Measurements from ENCODE around the gene TXNRD3. TPM values are rescaled to one million over a fixed set of nuclear protein-coding genes. Genes with fewer than 3 reads are reported as not detected.
A peak's percentile ranks its signal among the peaks of the same experiment; 100 is the strongest.

The TXNRD3 gene
- 0.78 and 1.4 TPM in 2 replicates for total RNA-seq

DNA sequence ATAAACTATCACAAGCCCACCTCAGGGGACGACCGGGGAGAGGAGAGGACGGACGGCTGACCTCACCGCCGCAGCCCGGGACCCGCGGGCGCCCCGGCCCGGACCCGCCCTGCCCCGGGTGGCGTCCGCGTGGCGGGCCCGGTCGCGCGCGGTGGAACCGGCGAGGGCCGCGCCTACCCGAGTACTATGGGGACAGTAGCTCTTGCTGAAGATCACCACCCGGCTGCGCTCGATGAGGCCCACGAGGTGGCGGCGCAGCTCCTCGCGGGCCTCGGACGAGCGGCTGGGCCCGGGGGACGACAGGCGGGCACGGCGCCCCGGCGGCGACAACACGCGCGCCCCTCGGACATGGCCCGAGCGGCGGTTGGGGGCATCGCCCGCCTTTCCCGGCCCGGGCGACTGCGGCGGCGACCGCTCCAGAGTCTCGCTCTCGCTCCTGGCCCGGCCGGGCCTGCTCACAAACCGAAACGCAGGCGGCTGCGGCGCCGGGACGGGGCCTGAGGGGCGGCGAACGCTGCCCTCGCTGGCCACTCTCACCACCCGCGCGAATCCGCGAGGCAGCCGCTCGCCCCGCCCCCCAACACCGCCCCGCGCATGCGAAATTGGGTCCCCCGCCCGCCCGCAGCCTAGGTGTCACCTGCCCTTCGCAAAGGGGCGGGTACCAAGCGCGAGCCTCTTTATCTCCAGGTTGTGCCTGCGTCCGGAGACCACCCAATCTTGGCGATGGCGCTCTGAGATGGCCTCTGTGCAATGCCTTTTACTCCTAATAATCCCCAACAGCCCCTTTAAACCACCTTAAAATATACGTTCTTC lies at the start of gene TXNRD3:
Gene TXNRD3 (minus strand): TSS at position 554 of the 813 bp plus-strand sequence.
- Mint-ChIP-seq H3K36me3 (ENCODE audit: low read depth) (no peaks in the 10 kb centered on the region), H3K4me3 (peak within 1 kb of the TSS; percentile 75), H3K27me3 (ENCODE audit: insufficient read depth) (peaks cover 24% of the 10 kb centered on the region), H3K27ac (no peak within 1 kb of the TSS), H3K4me1 (ENCODE audit: low read depth) (no peaks in the 10 kb centered on the region), H3K9me3 (no peaks in the 10 kb centered on the region)
- DNase-seq (ENCODE audit: low spot score) = peak; percentile 48
- intact Hi-C loops (cut with micrococcal nuclease) = loop anchor here (2.0 kb wide), 2 partner anchors 50 to 130 kb away; partner anchors contain the start of genes CHCHD6 and CHST13

DNA sequence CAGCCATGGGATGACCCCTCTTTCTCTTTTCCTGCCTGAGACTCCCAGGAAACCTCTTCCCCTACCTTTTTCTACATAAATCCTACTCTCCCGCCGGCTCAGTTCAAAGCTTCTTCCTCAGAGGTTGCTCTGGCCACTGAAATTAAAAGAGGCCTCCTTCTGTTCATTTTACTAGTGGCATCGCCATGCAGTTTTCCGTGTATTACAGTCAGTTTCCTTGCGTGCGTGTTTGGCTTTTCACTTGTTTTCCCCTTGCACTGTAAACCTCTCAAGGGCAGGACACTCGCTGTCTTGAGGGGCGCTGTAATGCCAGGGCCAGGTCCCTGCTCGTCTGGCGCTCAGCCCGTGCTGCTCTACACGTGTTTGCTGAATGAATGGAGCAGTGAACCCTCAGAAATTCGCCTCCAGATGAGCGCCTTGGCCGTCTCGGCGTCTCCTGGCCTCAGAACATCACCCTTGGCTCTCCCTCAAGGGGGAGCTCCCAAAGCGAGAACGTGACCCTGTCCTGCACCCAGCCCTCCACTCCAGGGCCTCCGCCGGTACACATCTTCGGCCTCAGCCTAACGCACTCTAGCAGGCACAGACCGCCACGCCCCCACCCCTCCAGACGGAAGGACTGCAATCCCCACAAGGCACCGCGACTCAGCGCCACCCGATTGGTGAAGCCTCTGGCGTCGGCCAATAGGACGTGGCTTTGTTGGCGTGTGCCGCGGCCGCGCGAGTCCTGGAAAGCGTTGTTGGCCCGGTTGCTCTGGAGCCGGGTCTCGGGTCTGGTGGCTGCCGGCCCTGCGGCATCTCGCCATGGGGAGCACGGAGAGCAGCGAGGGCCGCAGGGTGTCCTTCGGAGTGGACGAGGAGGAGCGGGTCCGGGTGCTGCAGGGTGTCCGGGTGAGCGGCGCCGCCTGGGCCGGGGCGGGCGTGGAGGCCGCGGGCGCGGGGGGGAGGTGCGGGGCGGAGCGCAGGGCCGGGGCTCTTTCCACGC lies 48.9 kb upstream of the TXNRD3 start, which contains the start of gene CHCHD6:
Gene CHCHD6 (plus strand): TSS at position 729 of the 982 bp plus-strand sequence. CDS start 73 bp downstream, at position 802.
- H3K27ac Mint-ChIP-seq = peak within 1 kb of the TSS; percentile 85
- H3K9me3 Mint-ChIP-seq = no peaks in the 10 kb centered on the region
- DNase-seq (ENCODE audit: low spot score) = peak; percentile 92
- peaks cover 2% of the 10 kb centered on the region for H3K36me3 Mint-ChIP-seq (ENCODE audit: low read depth)
- H3K27me3 Mint-ChIP-seq (ENCODE audit: insufficient read depth) = peaks cover 40% of the 10 kb centered on the region
- H3K4me3 Mint-ChIP-seq = peak within 1 kb of the TSS; percentile 96
- intact Hi-C loops (cut with micrococcal nuclease) = loop anchor here (1.0 to 10.0 kb wide), 12 partner anchors 49 to 1349 kb away; partner anchors contain the start of genes KLF15, MCM2, OSBPL11 and SEC61A1
- H3K4me1 Mint-ChIP-seq (ENCODE audit: low read depth) = peaks cover 24% of the 10 kb centered on the region

DNA sequence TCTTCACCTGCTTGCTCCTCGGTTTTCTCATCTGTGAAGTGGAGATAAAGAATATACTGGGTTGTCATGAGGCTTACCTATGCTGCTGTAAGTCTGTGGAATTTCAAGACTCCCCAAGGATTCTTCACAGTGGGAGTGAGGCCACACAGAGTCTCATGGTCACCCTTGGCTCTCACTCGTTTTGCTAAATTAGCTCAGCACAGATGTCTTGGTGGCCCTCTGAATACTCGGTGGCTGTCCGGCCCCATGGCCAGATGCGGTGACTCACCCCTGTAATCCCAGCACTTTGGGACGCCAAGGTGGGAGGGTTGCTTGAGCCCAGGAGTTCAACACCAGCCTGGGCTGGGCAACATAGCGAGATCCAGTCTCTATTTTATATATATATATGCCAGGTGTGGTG lies 44.1 kb upstream of the TXNRD3 start:
- H3K36me3 Mint-ChIP-seq (ENCODE audit: low read depth) = no peaks in the 10 kb centered on the region
- peaks cover 9% of the 10 kb centered on the region for H3K4me1 Mint-ChIP-seq (ENCODE audit: low read depth)
- peaks cover 27% of the 10 kb centered on the region for H3K27me3 Mint-ChIP-seq (ENCODE audit: insufficient read depth)
- H3K9me3 Mint-ChIP-seq = no peaks in the 10 kb centered on the region
- H3K4me3 Mint-ChIP-seq = no peak overlapping the region
- H3K27ac Mint-ChIP-seq = no peak overlapping the region
- intact Hi-C loops (cut with micrococcal nuclease) = no loop called here
- no peak for DNase-seq (ENCODE audit: low spot score)

DNA sequence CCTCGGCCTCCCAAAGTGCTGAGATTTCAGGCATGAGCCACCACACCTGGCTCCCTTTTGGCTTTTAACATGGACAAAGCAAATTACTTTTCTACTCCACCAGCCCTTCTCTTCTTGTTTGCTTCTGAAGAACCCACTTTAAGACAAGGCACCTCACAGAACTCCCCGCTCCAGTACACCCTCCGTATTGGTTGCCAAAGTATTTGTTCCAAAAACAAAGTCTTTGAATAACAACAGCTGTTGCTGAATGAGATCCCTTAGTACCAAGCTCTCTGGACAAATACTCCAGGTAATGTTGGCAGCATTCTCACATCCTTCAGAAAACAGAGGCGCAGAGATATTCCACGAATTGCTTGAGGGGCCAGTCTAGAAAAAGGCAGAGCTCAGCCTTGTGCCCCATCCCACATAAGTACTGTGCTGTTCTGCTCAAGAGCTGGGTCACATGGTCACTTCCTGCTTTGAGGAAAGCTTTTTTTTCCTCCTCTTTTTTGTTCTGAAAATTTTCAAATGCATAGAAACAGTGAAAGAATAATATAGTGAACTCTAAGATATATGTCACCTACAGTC lies 41.9 kb upstream of the TXNRD3 start:
- H3K27me3 Mint-ChIP-seq (ENCODE audit: insufficient read depth) = peaks cover 21% of the 10 kb centered on the region
- no peaks in the 10 kb centered on the region for H3K4me1 Mint-ChIP-seq (ENCODE audit: low read depth)

DNA sequence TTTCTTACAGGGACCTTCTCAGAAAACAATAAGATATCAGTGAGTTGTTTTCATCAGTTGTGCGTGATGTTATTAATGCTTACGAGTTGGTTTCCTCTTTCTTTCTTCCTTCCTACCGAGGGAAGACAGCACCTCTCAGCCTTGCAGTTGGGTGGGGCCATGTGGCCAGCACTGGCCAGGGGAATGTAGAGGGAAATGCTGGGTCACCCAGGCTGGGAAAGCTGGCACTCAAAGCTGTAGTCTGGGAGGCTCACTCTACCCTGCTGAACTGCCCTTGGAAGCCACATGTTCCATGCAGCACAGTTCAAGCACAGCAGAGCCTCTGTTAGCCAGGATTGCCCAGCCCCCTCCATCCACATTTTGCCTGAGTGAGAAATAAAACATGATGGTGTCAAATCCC lies 39.0 kb upstream of the TXNRD3 start:
- H3K4me3 Mint-ChIP-seq = no peak overlapping the region
- H3K27me3 Mint-ChIP-seq (ENCODE audit: insufficient read depth) = peaks cover 16% of the 10 kb centered on the region
- intact Hi-C loops (cut with micrococcal nuclease) = no loop called here
- H3K9me3 Mint-ChIP-seq = no peaks in the 10 kb centered on the region
- DNase-seq (ENCODE audit: low spot score) = no peak
- H3K4me1 Mint-ChIP-seq (ENCODE audit: low read depth) = no peaks in the 10 kb centered on the region
- H3K27ac Mint-ChIP-seq = no peak overlapping the region
- H3K36me3 Mint-ChIP-seq (ENCODE audit: low read depth) = no peaks in the 10 kb centered on the region

More for the DNA sequence above, 41.9 kb upstream of the TXNRD3 start:
- H3K4me3 Mint-ChIP-seq = no peak overlapping the region
- H3K36me3 Mint-ChIP-seq (ENCODE audit: low read depth) = no peaks in the 10 kb centered on the region
- H3K9me3 Mint-ChIP-seq = no peaks in the 10 kb centered on the region
- no peak overlapping the region for H3K27ac Mint-ChIP-seq
- no peak for DNase-seq (ENCODE audit: low spot score)
- intact Hi-C loops (cut with micrococcal nuclease) = no loop called here

DNA sequence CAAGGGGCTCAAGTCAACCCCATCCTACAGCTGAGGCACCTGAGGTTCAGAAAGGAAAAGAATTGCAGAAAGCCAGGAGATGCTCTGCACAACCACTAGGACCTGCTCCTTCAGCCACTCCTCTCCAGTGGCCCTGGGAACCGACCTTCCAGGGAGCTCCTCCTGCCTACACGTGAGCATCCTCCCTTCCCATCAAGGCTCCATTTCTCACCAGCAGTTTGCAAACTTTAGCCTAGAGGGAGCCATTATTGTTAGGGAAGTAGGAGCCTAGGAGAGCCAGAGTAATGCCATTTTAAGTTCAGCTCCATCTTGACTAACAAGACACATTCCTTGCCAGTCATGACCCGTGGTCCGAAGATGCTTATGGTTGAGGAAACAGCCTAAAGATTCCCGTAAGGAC lies 37.9 kb upstream of the TXNRD3 start:
- DNase-seq (ENCODE audit: low spot score) = no peak
- H3K4me3 Mint-ChIP-seq = no peak overlapping the region
- no peaks in the 10 kb centered on the region for H3K36me3 Mint-ChIP-seq (ENCODE audit: low read depth)
- no peak overlapping the region for H3K27ac Mint-ChIP-seq
- intact Hi-C loops (cut with micrococcal nuclease) = no loop called here
- H3K4me1 Mint-ChIP-seq (ENCODE audit: low read depth) = no peaks in the 10 kb centered on the region
- H3K9me3 Mint-ChIP-seq = no peaks in the 10 kb centered on the region
- peaks cover 17% of the 10 kb centered on the region for H3K27me3 Mint-ChIP-seq (ENCODE audit: insufficient read depth)

DNA sequence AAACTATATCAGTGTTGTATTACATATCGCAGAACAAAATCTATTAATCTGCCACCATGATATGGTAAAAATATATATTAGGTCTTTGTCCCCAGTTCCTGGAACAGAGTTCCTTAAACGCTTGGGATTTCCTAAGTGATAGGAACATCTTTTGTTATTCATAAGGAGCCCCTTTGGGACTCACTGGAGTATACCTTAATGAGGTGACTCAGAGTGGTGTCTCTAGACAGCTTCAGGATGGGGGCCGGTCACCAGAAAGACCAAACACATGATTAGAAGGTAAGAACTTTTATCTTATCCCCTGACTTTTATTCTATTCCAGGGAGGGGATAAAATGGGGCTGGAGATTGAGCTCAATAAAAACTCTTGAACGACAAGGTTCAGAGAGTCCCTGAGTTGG lies 36.8 kb upstream of the TXNRD3 start:
- Mint-ChIP-seq H3K4me3 (no peak overlapping the region), H3K36me3 (ENCODE audit: low read depth) (no peaks in the 10 kb centered on the region), H3K4me1 (ENCODE audit: low read depth) (no peaks in the 10 kb centered on the region), H3K27me3 (ENCODE audit: insufficient read depth) (peaks cover 17% of the 10 kb centered on the region), H3K27ac (no peak overlapping the region), H3K9me3 (no peaks in the 10 kb centered on the region)
- intact Hi-C loops (cut with micrococcal nuclease) = no loop called here
- no peak for DNase-seq (ENCODE audit: low spot score)

DNA sequence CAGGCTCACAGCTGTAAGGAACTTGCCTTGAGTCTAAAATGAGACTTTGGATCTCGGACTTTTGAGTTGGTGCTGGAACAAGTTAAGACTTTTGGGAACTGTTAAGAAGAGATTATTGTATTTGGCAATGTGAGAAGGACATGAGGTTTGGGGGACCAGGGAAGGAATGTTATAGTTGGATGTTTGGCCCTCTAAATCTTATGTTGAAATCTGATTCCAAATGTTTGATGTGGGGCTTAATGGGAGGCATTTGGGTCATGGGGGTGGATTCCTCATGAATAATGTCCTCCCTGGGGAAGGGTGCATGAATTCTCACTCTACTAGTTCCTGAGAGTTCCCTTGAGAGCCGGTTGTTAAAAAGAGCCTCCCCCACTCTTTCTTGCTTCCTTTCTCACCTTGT lies 30.6 kb upstream of the TXNRD3 start:
- Mint-ChIP-seq H3K27me3 (ENCODE audit: insufficient read depth) (peaks cover 12% of the 10 kb centered on the region), H3K36me3 (ENCODE audit: low read depth) (no peaks in the 10 kb centered on the region), H3K4me1 (ENCODE audit: low read depth) (no peaks in the 10 kb centered on the region), H3K9me3 (no peaks in the 10 kb centered on the region), H3K4me3 (no peak overlapping the region), H3K27ac (no peak overlapping the region)
- no peak for DNase-seq (ENCODE audit: low spot score)
- intact Hi-C loops (cut with micrococcal nuclease) = no loop called here

DNA sequence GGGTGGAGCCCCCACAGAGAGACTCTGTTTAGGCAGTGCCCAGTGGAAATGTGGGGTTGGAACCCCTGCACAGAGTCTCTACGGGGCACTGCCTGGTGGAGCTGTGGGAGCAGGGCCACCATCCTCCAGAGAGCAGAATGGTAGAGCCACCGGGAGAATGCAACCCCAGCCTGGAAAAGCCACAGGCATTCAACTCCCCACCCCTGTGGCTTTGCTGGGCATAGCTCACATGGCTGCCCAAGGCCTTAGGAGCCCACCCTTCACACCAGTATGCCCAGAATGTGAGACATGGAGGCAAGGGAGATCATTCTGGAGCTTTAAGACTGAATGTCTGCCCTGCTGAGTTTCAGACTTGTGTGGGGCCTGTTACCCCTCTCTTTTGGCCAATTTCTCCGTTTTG lies 30.1 kb upstream of the TXNRD3 start:
- Mint-ChIP-seq H3K27me3 (ENCODE audit: insufficient read depth) (peaks cover 8% of the 10 kb centered on the region), H3K27ac (no peak overlapping the region), H3K4me3 (no peak overlapping the region), H3K9me3 (no peaks in the 10 kb centered on the region), H3K36me3 (ENCODE audit: low read depth) (no peaks in the 10 kb centered on the region), H3K4me1 (ENCODE audit: low read depth) (no peaks in the 10 kb centered on the region)
- DNase-seq (ENCODE audit: low spot score) = no peak
- intact Hi-C loops (cut with micrococcal nuclease) = no loop called here

DNA sequence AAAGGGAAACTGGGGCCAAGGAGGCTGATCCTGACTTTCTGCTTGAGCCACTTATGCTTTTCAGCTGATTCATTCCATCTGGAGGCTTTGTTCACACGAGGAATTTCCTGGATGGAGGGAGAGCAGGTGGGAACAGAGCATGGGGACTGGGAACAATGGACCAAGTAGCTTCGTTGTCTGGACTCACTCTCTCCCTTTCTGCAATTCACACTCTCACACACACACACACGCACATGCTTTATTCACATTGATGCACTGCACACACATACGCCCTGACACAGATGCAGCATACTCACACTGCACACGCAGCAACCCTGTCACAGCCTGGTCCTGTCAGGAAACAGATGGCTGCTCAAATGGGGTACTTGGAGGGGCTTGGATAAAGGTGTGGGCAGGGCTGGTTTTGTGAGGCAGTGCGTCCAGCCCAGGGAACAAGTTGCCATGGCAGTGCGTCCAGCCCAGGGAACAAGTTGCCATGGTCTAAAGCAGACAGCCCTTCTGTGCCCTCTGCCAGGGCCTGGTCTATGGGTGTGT lies 29.4 kb upstream of the TXNRD3 start:
- Mint-ChIP-seq H3K27me3 (ENCODE audit: insufficient read depth) (peaks cover 4% of the 10 kb centered on the region), H3K36me3 (ENCODE audit: low read depth) (no peaks in the 10 kb centered on the region), H3K4me3 (no peak overlapping the region), H3K9me3 (no peaks in the 10 kb centered on the region), H3K27ac (no peak overlapping the region), H3K4me1 (ENCODE audit: low read depth) (no peaks in the 10 kb centered on the region)
- intact Hi-C loops (cut with micrococcal nuclease) = no loop called here
- DNase-seq (ENCODE audit: low spot score) = no peak

DNA sequence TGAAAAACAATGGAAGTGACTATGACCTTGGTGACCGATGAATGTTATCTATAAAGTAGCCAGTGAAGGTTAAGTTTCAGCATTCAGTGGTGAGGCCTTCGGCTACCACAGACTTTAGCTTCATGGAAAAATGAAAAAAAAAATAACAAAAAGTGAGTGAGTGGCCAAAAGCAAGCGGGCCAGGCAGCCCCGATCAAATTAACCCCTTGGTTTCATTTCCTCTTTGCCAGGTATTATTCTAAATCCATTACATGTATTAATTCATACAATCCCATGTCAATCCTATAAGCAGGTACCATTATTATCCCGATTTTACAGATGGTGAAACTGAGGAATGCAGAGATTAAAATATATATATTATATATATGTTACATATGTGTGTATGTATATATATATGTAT lies 28.1 kb upstream of the TXNRD3 start:
- intact Hi-C loops (cut with micrococcal nuclease) = no loop called here
- Mint-ChIP-seq H3K27ac (no peak overlapping the region), H3K27me3 (ENCODE audit: insufficient read depth) (no peaks in the 10 kb centered on the region), H3K4me3 (no peak overlapping the region), H3K4me1 (ENCODE audit: low read depth) (peaks cover 4% of the 10 kb centered on the region), H3K9me3 (no peaks in the 10 kb centered on the region), H3K36me3 (ENCODE audit: low read depth) (no peaks in the 10 kb centered on the region)
- DNase-seq (ENCODE audit: low spot score) = no peak

DNA sequence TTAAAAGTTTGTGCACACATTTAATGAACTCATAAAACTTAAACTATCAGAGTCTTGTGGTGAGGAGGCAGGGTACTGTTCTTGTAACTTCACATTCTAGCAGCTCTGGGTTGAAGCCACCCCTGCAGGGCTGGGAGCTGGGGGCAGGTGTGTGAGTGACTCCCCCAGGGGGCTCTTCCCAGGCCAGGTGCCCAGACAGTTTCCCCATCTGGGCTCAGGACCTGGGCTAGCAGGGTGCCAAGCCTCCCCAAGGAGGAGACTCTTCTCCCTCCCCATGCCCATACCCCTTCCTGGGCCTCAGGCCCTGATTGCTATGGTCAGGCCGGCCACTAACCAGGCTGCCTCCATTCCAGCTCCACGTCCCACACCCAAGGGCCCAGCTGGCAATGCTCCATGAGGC lies 27.1 kb upstream of the TXNRD3 start:
- intact Hi-C loops (cut with micrococcal nuclease) = no loop called here

More for the DNA sequence above, 27.1 kb upstream of the TXNRD3 start:
- Mint-ChIP-seq H3K9me3 (no peaks in the 10 kb centered on the region), H3K27ac (no peak overlapping the region), H3K4me1 (ENCODE audit: low read depth) (peaks cover 4% of the 10 kb centered on the region), H3K36me3 (ENCODE audit: low read depth) (no peaks in the 10 kb centered on the region), H3K4me3 (no peak overlapping the region), H3K27me3 (ENCODE audit: insufficient read depth) (no peaks in the 10 kb centered on the region)
- DNase-seq (ENCODE audit: low spot score) = no peak

All from activated T-helper 1 cell treated with anti-CD3 and anti-CD28 coated beads, Interleukin-12 subunit alpha, Interleukin-12 subunit beta, Interleukin-2, Interleukin-4 antibody, amounts not matched to agents 30 ng/mL and 10 ng/mL and 1 ng/mL, durations not matched to agents 14 hours and 24 hours and 36 hours (primary cell).